Activated CD4-positive, CD25-positive, alpha-beta regulatory T cell treated with anti-CD3 and anti-CD28 coated beads, Interleukin-2, amount 50 U/mL, for 72 hours (primary cell): ENCODE measurements around the gene OR10A4.
"Not testable (repeated sequence)": the region's sequence is repeated elsewhere in the genome, so short reads cannot be mapped to it uniquely, and the experiment has no call there.

Experiments
- DNase-seq: peaks from one replicate; pipeline ENCODE4 v3.0.0; 2021

OR10A4 gene

GRCh38 chr11:6876325-6876724 lies at the start of gene OR10A4:
OR10A4 (plus strand) TSS chr11:6876625; CDS start chr11:6876648, 23 bp downstream.
- no peak for DNase-seq

- DNase-seq: no peak
Observed at GRCh38 chr11:6828103-6828502, 48.3 kb upstream of the OR10A4 start.

- no peak for DNase-seq
Observed at GRCh38 chr11:6833356-6833755, 43.1 kb upstream of the OR10A4 start.

- no peak for DNase-seq
Observed at GRCh38 chr11:6834021-6834420, 42.4 kb upstream of the OR10A4 start.

- DNase-seq: no peak
Observed at GRCh38 chr11:6841694-6842093, 34.7 kb upstream of the OR10A4 start.

- no peak for DNase-seq
Observed at GRCh38 chr11:6843670-6844069, 32.8 kb upstream of the OR10A4 start.

- DNase-seq: no peak
Observed at GRCh38 chr11:6844356-6844755, 32.1 kb upstream of the OR10A4 start.

- DNase-seq: no peak
Observed at GRCh38 chr11:6845383-6845782, 31.0 kb upstream of the OR10A4 start, which contains the start of gene OR10A5. OR10A5 (plus strand) TSS chr11:6845683; CDS start chr11:6845683, 0 bp downstream.

GRCh38 chr11:6850526-6850925 lies 25.9 kb upstream of the OR10A4 start:
- no peak for DNase-seq

GRCh38 chr11:6854801-6855200 lies 21.6 kb upstream of the OR10A4 start:
- DNase-seq: not testable (repeated sequence)

- no peak for DNase-seq
Observed at GRCh38 chr11:6855971-6856541, 20.4 kb upstream of the OR10A4 start.

- DNase-seq: no peak
Observed at GRCh38 chr11:6856871-6857270, 19.6 kb upstream of the OR10A4 start.

GRCh38 chr11:6862961-6863360 lies 13.5 kb upstream of the OR10A4 start, which contains the start of gene OR10A2:
OR10A2 (plus strand) TSS chr11:6863057; CDS start chr11:6869755, 6,698 bp downstream.
- no peak for DNase-seq

GRCh38 chr11:6864438-6864837 lies 12.0 kb upstream of the OR10A4 start:
- DNase-seq: no peak

- no peak for DNase-seq
Observed at GRCh38 chr11:6871278-6871677, 5.1 kb upstream of the OR10A4 start.

- DNase-seq: no peak
Observed at GRCh38 chr11:6875761-6876160, 664 bp upstream of the OR10A4 start.

- no peak for DNase-seq
Observed at GRCh38 chr11:6876914-6877313, 489 bp downstream of the OR10A4 start.

- DNase-seq: no peak
Observed at GRCh38 chr11:6882751-6883150, 6.3 kb downstream of the OR10A4 start.

- DNase-seq: not testable (repeated sequence)
Observed at GRCh38 chr11:6887711-6888110, 11.3 kb downstream of the OR10A4 start.

- no peak for DNase-seq
Observed at GRCh38 chr11:6888830-6889229, 12.4 kb downstream of the OR10A4 start.

GRCh38 chr11:6889835-6890234 lies 13.4 kb downstream of the OR10A4 start:
- no peak for DNase-seq

- no peak for DNase-seq
Observed at GRCh38 chr11:6892400-6892799, 16.0 kb downstream of the OR10A4 start, which contains the start of gene OR2D2. OR2D2 (minus strand) TSS chr11:6892500; CDS start chr11:6892500, 0 bp downstream.

GRCh38 chr11:6894097-6894496 lies 17.7 kb downstream of the OR10A4 start:
- DNase-seq: no peak

- DNase-seq: no peak
Observed at GRCh38 chr11:6895010-6895409, 18.6 kb downstream of the OR10A4 start.

GRCh38 chr11:6898911-6899310 lies 22.5 kb downstream of the OR10A4 start:
- no peak for DNase-seq
